HG03378 (cell line): ENCODE results near the gene UBP1.
"Not testable (repeated sequence)": the region's sequence is repeated elsewhere in the genome, so short reads cannot be mapped to it uniquely, and the experiment has no call there.

Experiments
- ATAC-seq: cut with Tn5 transposase; IDR thresholded peaks from one replicate; pipeline ENCODE4 v1.9.1; 2021; ENCODE audit warnings: mild to moderate bottlenecking, moderate library complexity; ENCODE audit not compliant: unreplicated experiment

The UBP1 gene

DNA sequence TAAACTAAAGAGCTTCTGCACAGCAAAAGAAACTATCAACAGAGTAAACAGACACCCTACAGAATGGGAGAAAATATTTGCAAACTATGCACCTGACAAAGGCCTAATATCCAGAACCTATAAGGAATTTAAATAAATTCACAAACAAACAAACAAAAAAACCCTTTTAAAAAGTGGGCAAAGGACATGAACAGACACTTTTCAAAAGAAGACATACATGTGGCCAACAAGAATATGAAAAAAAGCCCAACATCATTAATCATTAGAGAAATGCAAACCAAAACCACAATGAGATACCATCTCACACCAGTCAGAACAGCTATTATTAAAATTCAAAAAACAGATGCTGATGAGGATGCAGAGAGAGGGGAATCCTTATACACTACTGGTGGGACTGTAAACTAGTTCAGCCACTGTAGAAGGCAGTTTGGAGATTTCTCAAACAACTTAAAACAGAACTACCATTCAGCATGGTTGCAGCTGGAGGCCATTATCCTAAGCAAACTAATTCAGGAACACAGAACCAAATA is 101.2 kb downstream of the UBP1 start:
- ATAC-seq: not testable (repeated sequence)
